Frontal cortex (tissue), 4 donors: Measurements from ENCODE around the gene EIF2AK2. TPM values are rescaled to one million over a fixed set of nuclear protein-coding genes. Genes with fewer than 3 reads are reported as not detected.

Experiments used
- DNase-seq, 2 donors: peaks; one replicate each; pipeline ENCODE4 v3.0.0; 2012; ENCODE audit warnings: low spot score in 2 of 2
- FAIRE-seq: peaks from 2 replicates; lab custom pipeline; 2012; peaks lifted over from hg19 to GRCh38; lab: Jason Lieb, UNC
- total RNA-seq: library from RNA; depleted of rRNA; stranded (reverse); fragments of >200 nt; gene quantifications from one replicate; pipeline ENCODE4 v1.2.3, GENCODE V29; 2014
- donor health status: control.
- donor health status: control.
- donor health status: control.

Gene EIF2AK2
- total RNA-seq, 1 donor from 2014 or later: 50.1 TPM

GRCh38 chr2:37180006-37180639, 23.3 kb upstream of the EIF2AK2 start:
- FAIRE-seq (no peak), DNase-seq (no peak)

DNA sequence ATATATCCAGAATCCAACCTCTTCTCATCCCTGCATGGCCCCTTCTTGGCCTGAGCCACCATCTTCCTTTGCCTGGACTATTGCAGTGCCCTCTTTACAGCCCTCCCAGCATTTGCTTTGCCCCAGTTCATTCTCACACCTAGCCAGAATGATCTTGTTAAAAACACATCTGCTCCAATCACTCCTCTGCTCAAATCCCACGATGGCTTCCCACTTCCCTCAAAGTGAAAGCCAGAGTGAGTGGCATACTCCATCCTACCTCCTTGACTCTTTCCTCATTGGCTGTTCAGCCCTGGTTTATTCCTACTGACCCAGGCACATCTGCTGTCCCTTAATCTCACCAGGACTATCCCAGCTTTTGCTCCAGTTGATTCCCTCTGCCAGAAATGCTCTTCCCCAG, 17.0 kb upstream of the EIF2AK2 start:
- FAIRE-seq (no peak), DNase-seq (no peak)

- DNase-seq: no peak
- no peak for FAIRE-seq
Measured at GRCh38 chr2:37171624-37171950, 14.8 kb upstream of the EIF2AK2 start.

- DNase-seq (peak in 1 of 2 donors; percentile 50), FAIRE-seq (peak; percentile 40)
Measured at GRCh38 chr2:37168217-37168981, 11.6 kb upstream of the EIF2AK2 start.

DNA sequence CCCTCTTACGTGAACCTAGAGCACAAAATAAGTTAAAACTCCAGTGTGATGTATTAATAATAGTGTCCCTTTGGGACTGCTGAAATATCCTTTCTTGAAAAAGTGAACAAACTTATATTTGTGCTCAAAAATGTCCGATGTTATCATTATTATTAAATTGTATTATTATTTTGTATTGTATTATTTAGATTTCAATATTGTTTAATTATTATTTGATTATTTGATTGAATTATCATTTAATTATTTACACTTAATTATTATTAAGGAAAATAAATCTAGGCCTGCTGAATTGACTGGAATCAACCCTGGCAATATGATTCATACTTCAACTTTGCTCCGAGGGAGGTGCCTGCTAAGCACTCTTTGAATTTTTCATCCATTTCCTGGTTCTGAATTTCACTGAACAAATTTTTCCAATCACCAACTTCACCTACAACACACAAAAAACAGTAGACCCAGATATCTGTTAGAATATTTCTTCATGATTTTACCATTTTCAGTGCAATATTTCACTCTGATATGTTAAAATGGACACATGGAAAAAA, 10.9 kb upstream of the EIF2AK2 start:
- peak; percentile 64 for FAIRE-seq
- no peak for DNase-seq

- DNase-seq (no peak), FAIRE-seq (no peak)
Measured at GRCh38 chr2:37164757-37165156, 8.0 kb upstream of the EIF2AK2 start.

- DNase-seq: peak in 1 of 2 donors; percentile 33
- FAIRE-seq: no peak
Measured at GRCh38 chr2:37156071-37156856, 516 bp downstream of the EIF2AK2 start.

GRCh38 chr2:37154785-37155184, 2.0 kb downstream of the EIF2AK2 start:
- DNase-seq: no peak
- FAIRE-seq: no peak

GRCh38 chr2:37153224-37153623, 3.6 kb downstream of the EIF2AK2 start:
- DNase-seq (no peak), FAIRE-seq (no peak)

GRCh38 chr2:37149626-37150322, 7.0 kb downstream of the EIF2AK2 start:
- DNase-seq (no peak), FAIRE-seq (peak; percentile 30)

DNA sequence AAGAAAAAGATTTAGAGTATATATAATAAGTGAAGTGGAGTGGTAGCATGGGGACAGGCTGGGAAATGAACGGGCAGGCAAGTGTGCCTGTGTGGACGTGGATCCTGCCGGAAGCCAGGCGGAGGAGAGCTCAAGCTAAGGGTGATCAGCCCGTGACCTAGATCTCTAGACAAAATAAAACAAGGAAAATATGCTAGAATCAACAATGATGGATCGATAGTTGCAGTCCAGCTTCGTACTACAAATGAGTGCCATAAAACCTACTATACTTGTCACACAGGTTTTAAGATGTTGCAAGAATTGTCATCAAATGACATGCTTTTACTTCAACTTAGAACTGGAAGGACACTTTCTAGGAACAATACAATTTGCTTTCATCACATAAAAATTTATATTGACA, 8.5 kb downstream of the EIF2AK2 start:
- DNase-seq (no peak), FAIRE-seq (no peak)

DNA sequence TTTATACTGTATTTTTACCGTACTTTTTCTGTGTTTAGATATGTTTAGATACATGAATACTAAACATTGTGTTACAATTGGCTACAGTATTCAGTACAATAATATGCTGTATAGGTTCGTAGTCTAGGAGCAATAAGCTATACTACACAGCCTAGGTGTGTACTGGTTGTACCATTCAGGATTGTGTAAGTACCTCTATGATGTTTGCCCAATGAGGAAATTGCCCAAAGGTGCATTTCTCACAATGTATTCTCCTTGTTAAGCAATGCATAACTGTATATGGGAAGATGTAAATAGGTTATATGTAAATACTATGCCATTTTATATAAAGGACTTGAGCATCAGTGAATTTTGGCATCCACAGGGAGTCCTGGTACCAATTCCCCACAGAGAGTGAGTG, 10.7 kb downstream of the EIF2AK2 start:
- FAIRE-seq (no peak), DNase-seq (no peak)

DNA sequence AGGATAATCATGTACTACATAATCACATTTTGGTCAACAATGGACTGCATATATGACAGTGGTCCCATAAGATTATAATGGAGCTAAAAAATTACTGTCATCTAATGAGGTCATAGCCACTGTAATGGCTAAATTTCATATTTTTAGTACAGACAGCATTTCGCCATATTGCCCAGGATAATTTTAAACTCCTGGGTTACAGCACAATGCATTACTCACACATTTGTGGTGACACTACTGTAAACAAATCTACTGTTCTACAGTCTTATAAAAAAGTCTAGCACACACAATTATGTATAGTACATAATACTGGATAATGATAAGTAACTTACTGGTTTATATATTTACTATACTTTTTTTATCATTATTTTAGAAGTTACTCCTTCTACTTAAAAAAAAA, 12.8 kb downstream of the EIF2AK2 start:
- DNase-seq (no peak), FAIRE-seq (no peak)

DNA sequence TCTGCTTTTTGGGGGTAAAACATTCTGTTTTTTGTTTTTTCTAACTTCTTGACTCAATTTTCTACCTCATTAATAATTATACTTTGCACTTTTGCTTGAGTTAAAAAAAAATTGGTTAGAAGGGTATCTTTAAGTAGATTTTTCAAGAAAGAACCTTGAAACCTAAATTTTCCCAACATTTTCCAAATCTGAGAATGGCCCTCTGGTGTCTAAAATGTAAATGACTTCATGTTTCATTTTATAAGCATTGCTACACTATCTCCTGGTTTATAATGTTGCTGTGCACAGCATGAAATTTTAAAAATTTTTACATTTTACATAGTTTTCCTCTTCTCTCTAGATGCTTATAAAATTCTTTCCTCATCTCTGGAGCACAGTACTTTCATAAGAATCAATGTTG, 14.2 kb downstream of the EIF2AK2 start:
- DNase-seq: no peak
- FAIRE-seq: no peak

DNA sequence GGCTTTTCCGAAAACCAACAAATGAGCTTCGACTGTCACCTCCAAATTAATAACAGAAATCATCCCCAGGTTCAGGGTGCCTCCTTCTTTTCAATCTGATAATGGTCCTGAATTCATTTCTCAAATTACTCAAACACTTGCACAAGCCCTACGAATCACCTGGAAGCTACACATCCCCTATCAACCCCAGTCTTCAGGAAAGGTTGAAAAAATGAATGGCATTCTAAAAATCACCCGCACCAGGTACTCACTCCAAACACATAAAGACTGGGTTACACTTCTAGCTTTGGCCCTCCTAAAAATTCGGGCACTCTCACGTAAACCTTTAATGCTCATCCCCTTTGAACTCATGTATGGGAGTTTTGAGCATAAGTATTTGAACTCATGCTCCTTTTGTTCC, 23.9 kb downstream of the EIF2AK2 start:
- FAIRE-seq: no peak

GRCh38 chr2:37125416-37125815, 31.4 kb downstream of the EIF2AK2 start:
- no peak for FAIRE-seq
- DNase-seq: no peak

More for the DNA sequence above, 23.9 kb downstream of the EIF2AK2 start:
- DNase-seq: no peak

- DNase-seq: no peak
Measured at GRCh38 chr2:37119157-37119556, 37.6 kb downstream of the EIF2AK2 start.

GRCh38 chr2:37117566-37117965, 39.2 kb downstream of the EIF2AK2 start:
- no peak for DNase-seq
- no peak for FAIRE-seq

More at GRCh38 chr2:37119157-37119556, 37.6 kb downstream of the EIF2AK2 start:
- no peak for FAIRE-seq

DNA sequence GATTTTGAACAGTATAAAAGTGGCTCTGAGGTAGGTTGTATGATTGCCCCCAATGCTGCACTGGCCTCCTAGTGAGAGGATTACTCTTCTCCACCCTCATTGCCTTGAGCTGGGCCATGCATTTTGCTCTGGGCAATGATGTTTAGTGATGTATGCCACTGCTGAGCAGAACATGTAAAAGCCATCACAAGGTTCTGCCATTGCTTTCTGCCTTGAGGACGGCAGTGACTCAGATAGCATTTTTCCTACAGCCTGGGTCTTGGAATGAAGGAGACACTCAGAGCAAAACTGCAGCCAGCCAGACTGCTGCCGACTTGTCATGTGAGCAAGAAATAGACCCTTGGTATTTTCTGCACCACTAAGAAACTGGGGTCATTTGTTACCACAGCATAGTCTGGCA, 44.8 kb downstream of the EIF2AK2 start:
- FAIRE-seq: no peak
- no peak for DNase-seq
